ENCODE measurements around the gene SERPINB10.

The SERPINB10 gene

DNA sequence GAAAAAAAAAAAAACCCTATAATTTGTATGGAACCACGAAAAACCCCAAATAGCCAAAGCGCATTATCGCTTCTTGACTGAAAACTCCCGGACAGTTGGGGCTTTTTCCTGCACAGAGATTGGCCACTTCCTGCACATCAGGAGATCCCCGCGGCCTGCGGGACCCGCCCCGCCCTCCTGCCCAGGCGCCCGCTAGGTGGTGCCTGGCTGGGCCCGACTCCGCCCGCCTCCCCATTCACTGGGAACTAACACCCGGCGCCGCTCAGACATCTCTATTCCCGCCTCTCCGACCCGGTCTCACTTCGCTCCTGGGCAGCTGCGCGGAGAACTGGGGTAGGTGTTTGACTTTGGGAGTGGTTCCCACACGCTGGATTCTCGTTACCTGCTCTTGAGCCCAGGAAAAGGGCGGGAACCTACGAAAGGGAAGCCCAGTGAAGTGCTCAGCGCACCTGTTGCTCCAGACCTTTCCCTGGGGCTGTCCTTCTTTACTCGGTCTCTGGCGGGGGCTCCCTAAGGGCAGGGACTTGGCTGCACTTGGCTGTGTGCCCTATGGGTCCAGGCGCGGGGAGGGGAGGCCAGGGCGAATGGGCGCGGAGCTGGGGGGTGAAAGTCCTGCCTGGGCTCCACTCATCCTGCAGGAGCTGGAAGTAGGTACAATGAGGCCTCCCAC, 41.4 kb downstream of the SERPINB10 start, which contains the start of gene HMSD:
TSS of gene HMSD (plus strand) at position 234 of the 670 bp plus-strand sequence. CDS start 4,155 bp downstream, outside the sequence.
- no peak for DNase-seq

- no peak for DNase-seq
Observed at GRCh38 chr18:63951302-63951705, 43.5 kb downstream of the SERPINB10 start.

- no peak for DNase-seq
Observed at GRCh38 chr18:63953811-63954210, 46.1 kb downstream of the SERPINB10 start.

GRCh38 chr18:63956755-63957154, 49.0 kb downstream of the SERPINB10 start:
- no peak for DNase-seq

GRCh38 chr18:63960891-63961290, 53.1 kb downstream of the SERPINB10 start:
- DNase-seq = no peak

GRCh38 chr18:63961435-63961980, 53.8 kb downstream of the SERPINB10 start:
- no peak for DNase-seq

- no peak for DNase-seq
Observed at GRCh38 chr18:63962137-63962536, 54.4 kb downstream of the SERPINB10 start.

DNA sequence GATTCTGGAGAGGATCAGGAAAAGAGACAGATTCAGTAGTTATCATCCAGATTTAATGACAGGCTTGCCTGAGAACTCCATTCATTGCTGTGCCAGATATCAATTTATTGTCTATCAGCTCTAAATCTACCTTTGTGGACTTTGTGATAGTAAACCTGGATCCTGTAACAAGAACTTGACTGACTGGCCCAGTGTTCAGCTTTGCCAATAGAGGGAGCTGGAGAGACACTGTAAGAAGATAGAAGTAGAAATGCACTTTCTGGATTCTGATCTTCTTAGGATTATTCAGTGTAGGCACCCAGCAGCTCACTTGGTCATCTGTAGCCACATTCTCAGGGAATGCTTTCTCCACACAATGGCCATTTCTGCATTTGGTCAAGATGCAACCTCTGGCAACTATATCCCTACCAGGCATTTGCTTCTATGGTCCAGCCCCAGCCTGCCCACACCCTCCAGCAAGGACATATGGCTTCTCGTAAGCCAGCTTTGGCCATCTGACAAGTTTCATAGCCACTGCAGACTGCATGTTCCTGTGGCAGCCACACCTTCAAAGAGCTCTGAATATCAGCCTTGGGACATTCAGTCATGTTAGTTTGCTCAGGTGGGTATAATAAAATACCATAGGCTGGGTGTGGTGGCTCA, 56.0 kb downstream of the SERPINB10 start:
- DNase-seq = no peak

DNA sequence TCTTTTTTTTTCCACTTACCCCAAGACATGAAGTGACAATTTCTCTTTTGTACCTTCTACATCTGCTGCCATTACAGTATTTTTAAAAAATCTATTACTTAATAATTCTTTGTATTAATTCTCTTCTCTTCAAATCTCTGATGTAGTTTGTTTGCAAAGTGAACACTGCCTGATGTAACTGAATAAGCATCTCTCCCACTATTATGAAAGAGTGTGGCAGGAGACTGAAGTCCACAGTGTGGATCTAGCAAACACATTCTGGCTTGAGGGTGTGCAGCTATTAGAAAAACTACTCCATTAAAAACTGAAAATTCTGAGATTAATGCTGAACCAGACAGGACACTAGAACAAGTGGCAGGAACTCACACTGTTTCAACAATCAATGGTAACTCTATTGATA, 57.1 kb downstream of the SERPINB10 start:
- no peak for DNase-seq

- DNase-seq = no peak
Observed at GRCh38 chr18:63965716-63966330, 58.1 kb downstream of the SERPINB10 start.

DNA sequence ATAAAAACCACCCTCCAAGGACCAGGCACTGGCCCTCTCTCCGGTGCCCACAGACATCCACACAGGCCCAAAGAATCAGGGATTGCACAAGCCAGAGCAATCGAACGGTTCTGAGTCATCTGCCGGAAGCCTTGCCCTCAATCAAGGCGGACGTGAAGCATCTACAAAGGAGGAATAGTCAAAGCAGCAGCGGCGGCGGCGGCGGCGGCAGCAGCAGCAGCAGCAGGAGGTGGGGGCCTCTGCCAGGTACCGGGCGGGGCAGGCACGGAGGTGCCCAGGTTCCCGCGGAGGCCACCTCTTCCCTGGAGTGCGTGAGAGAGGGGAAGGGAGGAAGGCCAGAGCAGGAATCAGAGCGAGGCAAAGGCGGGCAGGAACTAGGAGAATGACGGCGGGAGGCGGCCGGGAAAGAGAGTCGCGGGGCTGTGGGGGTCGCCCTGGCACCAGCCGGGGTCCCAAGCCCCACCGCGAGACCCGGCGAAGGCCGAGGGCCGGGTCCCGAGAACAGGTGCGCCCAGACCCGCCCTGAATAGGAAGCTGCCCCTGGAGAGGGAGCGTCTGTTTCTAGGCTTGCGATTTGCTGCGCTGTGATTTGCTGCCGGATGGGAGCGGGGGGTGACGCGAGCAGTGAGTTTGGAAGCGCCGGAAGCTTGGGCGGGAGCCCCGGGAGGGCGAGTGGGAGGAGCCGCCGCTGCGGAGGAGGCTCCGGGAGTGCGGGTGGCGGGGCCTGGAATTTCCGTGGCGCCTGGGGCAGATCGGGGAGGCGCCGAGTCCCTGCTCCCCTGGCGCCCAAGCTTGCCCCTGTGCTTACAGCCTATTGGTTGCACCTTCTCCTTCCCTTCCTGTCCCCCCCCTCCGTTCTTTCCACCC, 62.4 kb downstream of the SERPINB10 start, which contains the start of gene SERPINB8:
TSS of gene SERPINB8 (plus strand) at position 140 of the 867 bp plus-strand sequence. CDS start 8,228 bp downstream, outside the sequence.
- DNase-seq = peak; percentile 51 to 83

DNA sequence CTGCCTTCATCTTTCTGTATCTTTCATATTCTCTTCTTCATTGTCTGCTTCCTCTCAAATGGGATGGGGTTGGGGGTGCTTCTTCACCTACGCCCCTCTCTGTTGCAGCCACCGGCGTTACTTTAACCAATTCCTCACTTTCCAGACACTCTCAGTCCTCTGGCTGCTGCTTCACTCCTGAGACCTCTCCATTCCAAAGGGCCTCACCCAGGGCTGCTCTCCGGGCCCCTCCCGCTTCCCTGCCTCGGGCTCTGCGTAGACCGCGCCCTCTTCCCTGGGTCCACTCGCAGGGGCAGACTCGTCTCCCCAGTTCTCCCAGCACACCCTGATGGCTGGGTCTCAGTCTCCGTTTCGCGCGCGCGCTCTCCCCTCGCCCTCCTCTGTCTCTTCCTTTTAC, 63.0 kb downstream of the SERPINB10 start:
- DNase-seq = peak in 1 of 2 experiments; percentile 37

DNA sequence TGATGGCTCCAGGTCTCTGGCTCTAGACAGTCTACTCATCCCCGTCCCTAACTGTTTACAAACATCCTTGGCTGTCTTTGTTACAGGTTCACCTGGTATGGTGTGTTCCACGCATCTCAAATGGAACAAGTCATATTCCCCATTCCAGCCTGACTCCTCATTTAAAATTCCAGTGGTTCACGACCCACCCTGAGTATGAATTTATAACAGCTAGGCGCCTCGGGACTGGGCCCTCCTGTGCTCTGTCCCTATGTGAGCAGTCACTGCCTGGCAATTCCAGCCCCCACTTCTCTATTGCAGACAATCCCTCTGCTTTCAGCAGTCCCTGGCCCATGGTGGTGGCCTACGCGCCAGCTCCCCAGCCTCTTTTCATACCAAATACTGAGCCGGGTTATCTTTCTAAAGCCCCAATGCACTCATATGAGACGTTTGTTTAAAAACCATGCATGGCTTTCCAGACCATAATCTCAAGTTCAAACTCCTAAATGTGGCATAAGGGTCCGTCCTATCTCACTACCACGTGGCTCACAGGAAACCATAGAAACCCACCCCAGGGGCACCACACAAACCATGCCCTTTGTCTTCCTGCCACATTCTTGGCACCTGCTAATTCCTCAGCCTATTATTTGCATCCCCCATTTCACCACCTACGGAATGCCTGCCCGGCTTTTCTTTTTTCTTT, 63.7 kb downstream of the SERPINB10 start:
- no peak for DNase-seq

- no peak for DNase-seq
Observed at GRCh38 chr18:63972002-63972376, 64.2 kb downstream of the SERPINB10 start.

DNA sequence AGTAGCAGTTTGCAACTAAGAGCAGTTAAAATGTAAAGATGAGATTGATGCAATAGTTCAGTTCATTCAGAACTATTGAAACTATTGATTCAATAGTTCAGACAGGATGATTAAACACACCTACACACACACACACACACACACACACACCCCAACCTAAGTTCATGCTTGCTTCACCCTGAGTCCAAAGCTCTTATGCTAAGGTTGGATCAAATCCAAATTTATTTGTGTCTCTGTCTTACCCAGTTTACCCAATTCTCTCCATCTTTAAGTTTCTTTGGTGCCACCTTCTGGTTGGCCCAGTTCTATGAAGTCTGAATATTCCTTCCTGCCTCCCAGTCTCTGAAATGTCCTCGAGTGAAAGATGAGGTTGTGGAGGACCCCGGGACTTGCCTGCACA, 67.2 kb downstream of the SERPINB10 start:
- no peak for DNase-seq

- no peak for DNase-seq
Observed at GRCh38 chr18:63975628-63976027, 67.9 kb downstream of the SERPINB10 start.

- no peak for DNase-seq
Observed at GRCh38 chr18:63977040-63977439, 69.3 kb downstream of the SERPINB10 start.

- DNase-seq = no peak
Observed at GRCh38 chr18:63979409-63979920, 71.7 kb downstream of the SERPINB10 start.

DNA sequence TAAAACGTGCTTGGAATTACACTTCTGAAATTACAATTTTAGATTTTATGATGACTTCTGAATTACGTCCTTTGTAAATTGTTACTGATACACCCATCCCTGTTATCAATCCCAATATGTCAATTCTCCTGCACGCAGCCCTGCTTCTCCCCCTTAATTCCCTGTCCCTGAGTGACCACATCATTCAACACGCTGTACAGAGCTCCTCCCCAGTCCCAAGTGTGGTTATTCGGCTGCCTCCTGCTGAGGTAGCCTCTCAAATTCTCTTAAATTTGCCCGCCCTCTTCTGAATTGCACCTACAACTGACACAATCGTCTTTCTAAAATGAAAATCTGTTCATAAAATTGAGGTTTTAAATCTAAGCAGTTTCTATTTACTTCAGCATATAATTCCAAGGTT, 72.3 kb downstream of the SERPINB10 start:
- DNase-seq = no peak

DNA sequence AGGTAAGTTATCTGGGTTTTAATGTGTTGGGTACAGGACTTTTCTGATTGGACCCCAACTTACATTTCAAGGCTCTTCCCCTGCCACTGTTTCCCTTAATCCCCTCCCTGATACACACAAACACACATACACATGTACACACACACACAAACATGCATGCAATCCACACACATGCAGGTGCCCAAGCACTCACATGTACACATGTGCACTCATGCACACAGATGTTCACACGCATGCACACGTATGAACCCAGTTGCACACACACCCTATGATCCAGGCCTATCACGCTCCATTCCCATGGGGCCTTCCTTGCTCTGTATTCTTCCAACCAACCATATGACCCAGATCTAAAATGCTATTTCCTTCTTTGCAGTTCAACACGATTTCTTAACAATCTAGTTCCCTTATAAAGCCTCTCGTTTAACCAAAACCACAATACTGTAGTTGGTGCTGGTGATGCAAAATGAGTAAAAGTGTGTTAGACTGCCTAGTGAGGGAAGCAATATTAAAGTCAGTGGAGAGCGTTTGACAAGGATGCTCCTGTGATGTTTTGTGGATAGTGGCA, 73.2 kb downstream of the SERPINB10 start:
- no peak for DNase-seq

GRCh38 chr18:63981719-63982118, 74.0 kb downstream of the SERPINB10 start:
- no peak for DNase-seq
